A549 (cell line): ENCODE measurements around the gene NT5C.

Experiments used
- CBX2 ChIP-seq: fragments of 200-600 bp; sonication (generic); IDR thresholded peaks from 2 replicates; pipeline ENCODE4 v1.6.1; 2016; ENCODE audit warnings: low read depth, mild to moderate bottlenecking, borderline replicate concordance
- CEBPB ChIP-seq, 2 experiments: fragments of >200 bp in 1 of 2; sonication (Bioruptor Twin) in 1 of 2; formaldehyde crosslinking in 1 of 2; IDR thresholded peaks; 2 replicates each; pipeline ENCODE4 v1.6.1; 2012 to 2016
- EP300 ChIP-seq, 2 experiments: fragments of >200 bp; sonication (Bioruptor Twin); formaldehyde crosslinking; IDR thresholded peaks; 2 replicates in 1 of 2; 3 replicates in 1 of 2; pipeline ENCODE4 v1.6.1; 2016 to 2017
- GATA3 ChIP-seq: IDR thresholded peaks from 2 replicates; pipeline ENCODE4 v1.6.1; 2012; ENCODE audit warnings: borderline replicate concordance
- MAX ChIP-seq: IDR thresholded peaks from 2 replicates; pipeline ENCODE4 v1.6.1; 2012
- POLR2A ChIP-seq: IDR thresholded peaks from 2 replicates; pipeline ENCODE4 v1.6.1; 2012; ENCODE audit warnings: mild to moderate bottlenecking, low read length
- REST ChIP-seq: fragments of 200-600 bp; sonication (generic); IDR thresholded peaks from 2 replicates; pipeline ENCODE4 v1.6.1; 2016; ENCODE audit warnings: antibody characterized with exemption, mild to moderate bottlenecking, moderate library complexity
- RFX5 ChIP-seq: fragments of 450-650 bp; IDR thresholded peaks from 2 replicates; pipeline ENCODE4 v1.7.1; 2014; ENCODE audit warnings: antibody characterized with exemption, mild to moderate bottlenecking, moderate library complexity
- SMC3 ChIP-seq: fragments of >200 bp; sonication (Bioruptor Twin); formaldehyde crosslinking; IDR thresholded peaks from 3 replicates; pipeline ENCODE4 v1.6.1; 2018; ENCODE audit warnings: inconsistent platforms
- TF ChIP-seq, protein P1 (sequence below): IDR thresholded peaks from 2 replicates; pipeline ENCODE4 v1.6.1; 2012; ENCODE audit warnings: low read depth, borderline replicate concordance
- TF ChIP-seq, protein P2 (sequence below): fragments of >200 bp; sonication (Bioruptor Twin); formaldehyde crosslinking; IDR thresholded peaks from 3 replicates; pipeline ENCODE4 v1.5.1; 2016

DNA sequence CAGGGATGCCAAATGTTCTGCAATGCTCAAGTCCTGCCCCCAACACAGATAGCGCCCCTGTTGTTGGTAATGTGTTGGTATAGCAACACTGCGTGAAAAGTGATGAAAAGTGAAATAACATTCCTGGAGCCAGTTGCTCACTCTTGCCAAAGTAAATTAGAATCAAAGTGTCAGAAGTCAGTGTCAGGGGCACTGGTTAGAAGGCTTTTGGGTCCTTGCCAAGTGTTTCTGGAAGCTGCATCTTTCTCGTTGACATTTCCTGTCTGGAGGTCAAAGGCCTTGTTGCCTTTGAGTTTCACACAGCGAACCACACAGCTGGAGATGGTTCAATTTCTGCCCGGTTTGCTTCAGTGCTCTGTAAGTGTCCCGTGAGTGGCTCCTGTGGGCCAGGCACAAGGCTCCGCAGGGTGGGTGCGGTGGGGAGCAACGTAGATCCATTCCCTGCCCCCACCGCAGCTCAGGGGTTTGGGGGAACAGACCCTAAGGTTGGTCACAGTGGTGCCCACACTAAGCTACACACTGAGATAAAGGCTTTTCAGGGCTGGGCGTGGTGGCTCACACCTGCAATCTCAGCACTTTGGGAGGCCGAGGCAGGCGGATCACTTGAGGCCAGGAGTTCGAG lies 47.4 kb downstream of the NT5C start:
- TF ChIP-seq REST (no peak), CBX2 (no peak), RFX5 (0 out of 2 replicates have a peak, but pooled peaks have one; percentile 4), CEBPB (IDR thresholded peaks at IDR 0.05) (no peak), POLR2A (no peak), EP300 (IDR thresholded peaks at IDR 0.05) (no peak), SMC3 (no peak), MAX (no peak), GATA3 (no peak; the same call in 1 of the 2 replicates)
- TF ChIP-seq, protein P1, sequence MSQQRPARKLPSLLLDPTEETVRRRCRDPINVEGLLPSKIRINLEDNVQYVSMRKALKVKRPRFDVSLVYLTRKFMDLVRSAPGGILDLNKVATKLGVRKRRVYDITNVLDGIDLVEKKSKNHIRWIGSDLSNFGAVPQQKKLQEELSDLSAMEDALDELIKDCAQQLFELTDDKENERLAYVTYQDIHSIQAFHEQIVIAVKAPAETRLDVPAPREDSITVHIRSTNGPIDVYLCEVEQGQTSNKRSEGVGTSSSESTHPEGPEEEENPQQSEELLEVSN, result no peak
- TF ChIP-seq, protein P2, sequence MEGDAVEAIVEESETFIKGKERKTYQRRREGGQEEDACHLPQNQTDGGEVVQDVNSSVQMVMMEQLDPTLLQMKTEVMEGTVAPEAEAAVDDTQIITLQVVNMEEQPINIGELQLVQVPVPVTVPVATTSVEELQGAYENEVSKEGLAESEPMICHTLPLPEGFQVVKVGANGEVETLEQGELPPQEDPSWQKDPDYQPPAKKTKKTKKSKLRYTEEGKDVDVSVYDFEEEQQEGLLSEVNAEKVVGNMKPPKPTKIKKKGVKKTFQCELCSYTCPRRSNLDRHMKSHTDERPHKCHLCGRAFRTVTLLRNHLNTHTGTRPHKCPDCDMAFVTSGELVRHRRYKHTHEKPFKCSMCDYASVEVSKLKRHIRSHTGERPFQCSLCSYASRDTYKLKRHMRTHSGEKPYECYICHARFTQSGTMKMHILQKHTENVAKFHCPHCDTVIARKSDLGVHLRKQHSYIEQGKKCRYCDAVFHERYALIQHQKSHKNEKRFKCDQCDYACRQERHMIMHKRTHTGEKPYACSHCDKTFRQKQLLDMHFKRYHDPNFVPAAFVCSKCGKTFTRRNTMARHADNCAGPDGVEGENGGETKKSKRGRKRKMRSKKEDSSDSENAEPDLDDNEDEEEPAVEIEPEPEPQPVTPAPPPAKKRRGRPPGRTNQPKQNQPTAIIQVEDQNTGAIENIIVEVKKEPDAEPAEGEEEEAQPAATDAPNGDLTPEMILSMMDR, result no peak
